GM21360 (cell line): Measurements from ENCODE around the gene EIF5A2.

ENCODE experiments used
- ATAC-seq: cut with Tn5 transposase; IDR thresholded peaks from one replicate; pipeline ENCODE4 v1.9.1; 2021; ENCODE audit warnings: mild to moderate bottlenecking, moderate library complexity; ENCODE audit not compliant: unreplicated experiment

The EIF5A2 gene

GRCh38 chr3:170862618-170863374, 45.6 kb downstream of the EIF5A2 start:
- no peak for ATAC-seq

DNA sequence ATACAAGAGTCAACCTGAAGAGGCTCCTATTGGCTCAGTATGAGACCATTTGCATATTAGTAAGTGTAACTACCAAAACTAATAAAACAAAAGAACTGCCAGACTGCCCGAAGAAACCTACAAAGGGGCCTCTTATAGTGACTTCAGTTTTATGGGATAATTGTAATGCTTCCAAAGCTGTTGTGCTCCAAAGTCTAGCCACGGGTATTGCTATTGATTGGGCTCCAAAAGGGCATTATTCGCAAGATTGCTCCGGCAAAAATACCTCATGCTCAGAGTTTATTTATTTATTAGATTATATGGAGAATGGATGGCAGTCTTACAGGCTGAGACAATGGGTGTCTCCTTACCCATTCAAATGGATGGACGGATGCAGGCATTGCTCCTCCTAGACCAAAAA, 49.8 kb downstream of the EIF5A2 start:
- no peak for ATAC-seq

DNA sequence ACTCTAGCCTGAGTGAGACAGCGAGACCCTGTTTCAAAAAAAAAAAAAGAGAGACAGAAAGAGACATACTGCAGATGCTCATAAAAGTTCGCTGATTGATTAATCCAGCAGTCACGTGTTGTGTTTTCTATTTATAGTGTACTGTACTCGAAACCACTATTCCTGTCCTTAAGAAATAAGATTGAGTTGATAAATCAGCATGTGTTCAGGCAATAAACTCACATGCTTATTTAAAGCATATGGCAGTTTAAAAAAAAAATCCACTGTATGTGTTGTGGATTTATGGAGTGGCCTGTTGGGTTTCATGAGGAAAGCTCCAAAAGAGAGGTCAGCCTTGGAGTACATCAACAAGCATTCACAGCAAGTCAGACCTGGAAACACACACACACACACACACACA, 56.1 kb downstream of the EIF5A2 start:
- no peak for ATAC-seq

- ATAC-seq: no peak
These were observed 60.0 kb downstream of the EIF5A2 start for GRCh38 chr3:170848292-170848917.

- ATAC-seq: no peak
These were observed 64.1 kb downstream of the EIF5A2 start for GRCh38 chr3:170844377-170844776.

- no peak for ATAC-seq
These were observed 68.1 kb downstream of the EIF5A2 start for GRCh38 chr3:170840291-170840859.

GRCh38 chr3:170839518-170840100, 68.8 kb downstream of the EIF5A2 start:
- no peak for ATAC-seq
